Epidermal melanocyte (primary cell): ENCODE measurements around the gene SMIM44.

Experiments
- DNase-seq: peaks from one replicate; pipeline ENCODE4 v3.0.0; 2011; ENCODE audit warnings: low spot score; ENCODE audit not compliant: insufficient read length

The SMIM44 gene

GRCh38 chr19:3501780-3502179 is 18.5 kb upstream of the SMIM44 start:
- DNase-seq = no peak

GRCh38 chr19:3500429-3501101 is 17.3 kb upstream of the SMIM44 start, which contains the start of gene DOHH:
Gene DOHH, minus strand, starts transcription at chr19:3500674. Its CDS starts 3,860 bp downstream, at chr19:3496814.
- peak; percentile 98 for DNase-seq

DNA sequence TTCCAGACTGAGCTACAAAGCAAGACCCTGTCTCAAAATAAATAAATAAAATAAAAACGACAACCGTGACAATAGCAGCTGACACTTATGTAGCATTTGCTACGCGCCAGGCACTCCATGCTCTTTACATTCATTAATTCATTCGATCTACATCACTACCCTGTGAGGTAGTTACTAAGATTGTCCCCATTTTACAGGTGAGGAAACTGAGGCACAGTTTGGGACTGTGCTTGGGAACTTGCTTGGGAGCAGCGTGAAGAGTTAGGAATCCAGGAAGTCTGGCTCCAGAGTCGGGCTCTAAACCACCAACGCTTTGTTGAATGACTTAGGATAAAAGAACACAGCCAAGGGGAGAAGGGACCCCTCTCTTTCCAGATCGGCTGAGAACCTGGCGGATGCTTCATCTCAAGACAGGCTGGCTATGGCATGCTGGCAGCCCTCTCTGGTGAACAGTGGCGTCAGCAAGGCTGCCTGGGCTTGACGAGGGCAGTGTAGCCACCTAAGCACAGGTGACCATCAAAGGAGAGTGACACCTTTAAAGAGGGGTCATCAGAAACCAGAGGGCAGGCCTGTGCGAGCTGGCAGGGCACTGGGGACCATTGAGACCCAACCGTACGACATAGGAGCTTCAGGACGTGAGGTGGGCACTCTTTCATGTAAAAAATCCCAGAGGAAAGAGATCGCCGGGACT is 16.6 kb upstream of the SMIM44 start:
- no peak for DNase-seq

GRCh38 chr19:3497757-3498520 is 14.7 kb upstream of the SMIM44 start:
- DNase-seq = no peak

DNA sequence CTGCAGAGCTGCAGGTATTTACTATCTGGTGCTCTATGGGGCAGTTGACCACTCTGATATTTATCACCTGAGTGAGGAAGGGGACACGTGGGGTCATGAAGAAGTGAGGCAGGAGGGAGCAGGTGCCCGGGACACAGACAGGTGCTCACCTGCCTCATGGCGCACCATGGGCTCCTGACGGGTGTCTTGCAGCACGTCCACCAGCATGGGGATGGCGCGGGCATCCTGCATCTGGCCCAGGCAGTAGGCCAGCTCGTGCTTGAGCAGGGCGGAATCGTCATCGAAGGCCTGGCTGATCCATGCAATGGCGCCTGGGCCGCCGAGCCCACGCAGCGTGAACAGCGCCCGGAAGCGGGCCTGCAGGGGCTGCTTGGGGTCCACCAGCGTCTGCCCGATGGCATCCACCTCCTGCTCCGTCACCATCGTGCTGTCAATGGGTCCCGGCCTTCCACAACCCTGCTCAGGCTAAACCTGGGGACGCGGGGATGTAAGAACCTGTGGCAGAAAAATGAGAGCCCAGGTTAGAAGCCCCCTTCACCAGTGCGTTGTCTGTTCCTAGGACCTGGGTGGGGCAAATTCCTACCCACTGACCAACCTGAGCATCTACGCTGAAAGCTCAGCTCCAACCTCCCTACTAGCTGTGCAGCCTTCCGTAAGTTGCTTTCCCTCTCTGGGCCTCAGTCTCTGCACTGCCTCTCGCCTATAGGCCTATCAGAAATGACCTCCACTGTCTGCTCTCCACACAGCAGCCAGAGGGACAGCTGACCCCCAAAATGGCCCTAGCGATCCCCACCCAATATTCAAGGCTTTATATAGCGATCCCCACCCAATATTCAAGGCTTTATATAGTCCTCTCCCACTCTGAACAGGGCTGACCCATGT is 13.4 kb upstream of the SMIM44 start:
- DNase-seq = no peak

- no peak for DNase-seq
Observed at GRCh38 chr19:3494559-3494958, 11.3 kb upstream of the SMIM44 start.

DNA sequence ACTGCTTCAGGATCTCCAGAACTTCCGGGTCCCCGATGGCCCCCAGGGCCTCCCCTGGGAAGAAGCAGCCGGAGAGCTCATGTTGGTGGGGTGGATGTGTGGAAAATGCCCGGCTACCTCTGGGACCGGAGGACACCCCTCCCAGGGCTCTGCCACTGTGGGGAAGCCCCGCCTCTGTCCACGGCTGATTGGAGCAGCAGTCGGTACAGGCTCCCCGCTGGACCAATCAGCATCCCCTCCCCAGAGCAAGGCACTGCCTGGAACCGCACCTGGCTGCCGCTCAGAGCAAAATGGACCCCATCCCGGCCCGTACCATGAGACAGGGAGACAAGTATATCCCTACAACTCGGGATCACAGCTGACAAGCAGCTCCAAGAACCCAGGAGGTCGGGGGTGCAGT is 10.8 kb upstream of the SMIM44 start:
- DNase-seq = no peak

GRCh38 chr19:3493651-3494050 is 10.4 kb upstream of the SMIM44 start:
- DNase-seq = no peak

- no peak for DNase-seq
Observed at GRCh38 chr19:3492919-3493318, 9.7 kb upstream of the SMIM44 start.

DNA sequence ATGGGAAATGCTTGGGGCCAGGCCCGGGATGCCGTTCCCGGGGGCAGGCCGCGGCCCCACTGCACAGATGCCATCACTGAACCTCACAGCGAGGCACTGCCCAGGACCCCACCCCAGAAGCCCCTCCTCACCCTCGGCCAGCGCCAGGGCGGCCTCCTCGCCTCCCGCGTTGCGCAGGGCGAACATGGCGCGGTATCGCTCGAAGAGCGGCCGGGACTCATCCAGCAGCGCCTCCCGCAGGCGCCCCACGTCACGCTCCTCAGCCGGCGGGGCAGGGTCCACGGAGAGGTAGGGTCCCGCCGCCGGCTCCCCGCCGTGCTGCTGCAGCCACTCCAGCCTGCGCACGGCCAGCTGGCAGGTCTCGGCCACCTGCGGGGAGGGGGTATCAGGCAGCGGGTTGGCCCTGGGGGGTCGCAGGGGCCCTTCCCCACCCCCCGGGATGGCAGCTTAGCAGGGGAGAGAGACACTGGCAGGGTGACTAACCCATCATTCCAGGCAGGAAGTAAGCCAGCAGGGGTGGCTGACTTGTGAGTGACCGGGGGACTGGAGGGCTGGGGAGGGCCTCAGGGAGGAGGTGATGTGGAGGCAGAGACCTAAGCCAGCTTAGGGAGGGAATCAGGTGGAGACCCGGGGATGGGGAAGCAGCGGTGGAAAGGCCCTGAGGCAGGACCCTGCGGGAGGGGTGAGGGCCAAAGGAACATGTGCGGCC is 9.0 kb upstream of the SMIM44 start:
- DNase-seq = no peak

GRCh38 chr19:3491396-3492119 is 8.3 kb upstream of the SMIM44 start:
- no peak for DNase-seq

DNA sequence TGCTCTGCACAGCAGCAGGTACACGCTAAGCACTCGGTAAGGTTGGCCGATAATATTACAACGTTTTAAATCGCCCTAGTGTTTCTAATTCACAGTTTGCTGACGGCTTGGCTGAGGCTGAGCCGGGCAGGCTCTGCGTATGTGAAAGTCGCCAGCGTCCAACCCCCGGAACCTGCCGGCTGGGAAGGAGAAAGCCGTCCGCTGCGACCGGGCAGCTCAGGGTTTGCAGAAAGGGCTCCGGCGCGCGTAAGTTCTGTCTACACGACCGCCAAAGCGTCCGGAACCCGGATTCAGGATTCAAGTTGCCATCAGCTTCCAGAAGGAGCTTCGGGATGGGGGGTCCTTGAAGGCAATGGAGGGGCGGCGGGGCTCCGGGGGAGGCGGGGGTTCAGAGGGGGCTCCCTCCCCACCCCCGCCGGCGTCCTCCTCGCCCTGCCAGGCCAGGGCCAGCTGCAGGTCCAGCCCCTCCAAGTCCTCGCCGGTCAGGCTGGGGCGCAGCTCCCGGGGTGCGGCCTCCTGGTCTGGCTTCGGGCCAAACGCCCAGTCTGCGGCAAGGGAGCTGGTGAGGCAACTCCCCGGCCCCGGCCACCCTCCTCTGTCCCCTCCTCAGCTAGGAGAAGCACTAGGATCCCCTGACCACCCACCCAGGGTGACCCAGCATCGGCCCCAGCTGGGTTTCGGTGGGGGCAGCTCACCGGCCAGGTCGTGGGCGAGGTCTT is 575 bp downstream of the SMIM44 start:
- no peak for DNase-seq

- DNase-seq = no peak
Observed at GRCh38 chr19:3481241-3482090, 1.8 kb downstream of the SMIM44 start.

- no peak for DNase-seq
Observed at GRCh38 chr19:3480383-3481091, 2.7 kb downstream of the SMIM44 start, which contains the start of gene SMIM24. Gene SMIM24, minus strand, starts transcription at chr19:3480525. Its CDS starts 62 bp downstream, at chr19:3480463.

- no peak for DNase-seq
Observed at GRCh38 chr19:3479834-3480215, 3.4 kb downstream of the SMIM44 start.

GRCh38 chr19:3479177-3479833 is 3.9 kb downstream of the SMIM44 start:
- no peak for DNase-seq
